ENCODE data around the gene STX11. TPM values are rescaled to one million over a fixed set of nuclear protein-coding genes. Genes with fewer than 3 reads are reported as not detected.

The STX11 gene
- total RNA-seq, 4 donors from 2014 or later = 9.3 to 15.4 (median 11.2) TPM

DNA sequence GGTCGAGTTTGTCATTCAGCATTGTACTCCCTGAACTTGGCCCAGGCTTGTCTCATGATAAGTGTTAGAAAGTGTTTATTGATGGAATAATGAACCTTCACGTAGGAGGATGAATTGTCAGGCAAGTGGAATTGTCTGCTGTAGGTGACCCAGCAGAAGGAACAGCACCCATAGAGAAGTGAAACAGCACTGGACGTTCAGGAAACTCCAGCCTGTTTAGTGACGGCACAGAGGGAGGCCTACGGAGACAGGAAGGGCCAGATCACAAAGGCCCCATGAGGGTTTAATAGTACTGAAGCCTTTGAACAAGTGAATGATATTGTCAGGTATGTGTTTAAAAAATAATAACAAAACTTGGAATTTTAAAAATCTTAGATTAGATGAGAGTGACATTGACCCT, 2.9 kb downstream of the STX11 start:
- no peaks in the 10 kb centered on the region for H3K9me3 ChIP-seq
- H3K27ac ChIP-seq = no peak overlapping the region
- no peak for TF ChIP-seq POLR2A (IDR thresholded peaks at IDR 0.05)
- TF ChIP-seq, protein P1, sequence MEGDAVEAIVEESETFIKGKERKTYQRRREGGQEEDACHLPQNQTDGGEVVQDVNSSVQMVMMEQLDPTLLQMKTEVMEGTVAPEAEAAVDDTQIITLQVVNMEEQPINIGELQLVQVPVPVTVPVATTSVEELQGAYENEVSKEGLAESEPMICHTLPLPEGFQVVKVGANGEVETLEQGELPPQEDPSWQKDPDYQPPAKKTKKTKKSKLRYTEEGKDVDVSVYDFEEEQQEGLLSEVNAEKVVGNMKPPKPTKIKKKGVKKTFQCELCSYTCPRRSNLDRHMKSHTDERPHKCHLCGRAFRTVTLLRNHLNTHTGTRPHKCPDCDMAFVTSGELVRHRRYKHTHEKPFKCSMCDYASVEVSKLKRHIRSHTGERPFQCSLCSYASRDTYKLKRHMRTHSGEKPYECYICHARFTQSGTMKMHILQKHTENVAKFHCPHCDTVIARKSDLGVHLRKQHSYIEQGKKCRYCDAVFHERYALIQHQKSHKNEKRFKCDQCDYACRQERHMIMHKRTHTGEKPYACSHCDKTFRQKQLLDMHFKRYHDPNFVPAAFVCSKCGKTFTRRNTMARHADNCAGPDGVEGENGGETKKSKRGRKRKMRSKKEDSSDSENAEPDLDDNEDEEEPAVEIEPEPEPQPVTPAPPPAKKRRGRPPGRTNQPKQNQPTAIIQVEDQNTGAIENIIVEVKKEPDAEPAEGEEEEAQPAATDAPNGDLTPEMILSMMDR (IDR thresholded peaks at IDR 0.05) = no peak
- no peaks in the 10 kb centered on the region for H3K36me3 ChIP-seq
- intact Hi-C loops (cut with DNase I) = no loop called here
- no peak for DNase-seq
- H3K27me3 ChIP-seq = no peaks in the 10 kb centered on the region
- peaks cover under 1 to 37% (median 12%) of the 10 kb centered on the region in 3 donors for H3K4me1 ChIP-seq
- H3K4me3 ChIP-seq = no peak overlapping the region
- WGBS, 2 donors = 75 to 77% methylated on average over 5 of the region's 5 CpGs

DNA sequence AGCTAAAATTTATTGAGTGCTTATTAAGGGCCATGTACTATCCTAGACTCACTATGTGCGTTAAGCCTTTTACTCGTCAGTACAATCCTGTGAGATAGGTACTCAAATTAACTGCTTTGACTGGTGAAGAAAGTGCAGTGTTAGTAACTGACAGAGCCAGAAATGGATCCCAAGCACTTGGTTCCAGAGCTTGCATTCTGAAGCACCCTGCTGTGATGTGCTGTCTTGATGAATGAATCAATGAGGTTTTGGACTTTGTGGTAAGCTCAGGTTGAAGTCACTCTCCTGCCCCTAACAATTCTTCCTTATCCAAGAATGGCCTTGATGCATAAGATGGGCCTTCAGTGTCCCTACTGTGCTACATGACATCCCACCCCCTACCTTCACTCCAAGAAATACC, 3.7 kb downstream of the STX11 start:
- Histone ChIP-seq H3K27me3 (no peaks in the 10 kb centered on the region), H3K9me3 (no peaks in the 10 kb centered on the region), H3K4me3 (no peak overlapping the region), H3K27ac (no peak overlapping the region), H3K4me1 (peaks cover 4 to 43% (median 15%) of the 10 kb centered on the region in 3 donors), H3K36me3 (no peaks in the 10 kb centered on the region)
- WGBS, 2 donors = 95 to 97% methylated on average over 2 of the region's 2 CpGs
- DNase-seq = no peak
- TF ChIP-seq, protein P1 (IDR thresholded peaks at IDR 0.05) = no peak
- TF ChIP-seq POLR2A (IDR thresholded peaks at IDR 0.05) = no peak
- intact Hi-C loops (cut with DNase I) = no loop called here

DNA sequence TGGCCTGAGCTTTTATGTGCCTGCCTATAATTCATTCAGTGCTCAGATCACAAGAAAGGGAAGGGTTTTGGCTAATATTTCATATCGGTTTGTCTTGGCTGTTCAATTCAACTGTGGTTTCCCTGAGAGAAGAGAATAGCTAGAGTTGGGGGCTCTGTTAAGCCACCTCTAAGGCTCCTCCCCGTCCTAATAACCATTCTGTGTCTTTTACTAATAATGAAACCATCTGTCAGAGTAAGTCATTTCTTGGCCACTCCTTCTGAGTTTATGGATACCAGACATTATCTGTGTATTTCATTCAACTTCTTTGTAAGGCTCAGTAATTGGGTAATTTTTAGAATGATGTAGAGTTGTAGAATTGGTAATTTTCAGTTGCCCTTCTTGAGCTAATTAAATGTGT, 5.2 kb downstream of the STX11 start:
- Histone ChIP-seq H3K27me3 (no peaks in the 10 kb centered on the region), H3K27ac (no peak overlapping the region), H3K36me3 (no peaks in the 10 kb centered on the region), H3K4me1 (peaks cover 4 to 35% (median 15%) of the 10 kb centered on the region in 3 donors), H3K9me3 (no peaks in the 10 kb centered on the region), H3K4me3 (no peak overlapping the region)
- no peak for DNase-seq
- TF ChIP-seq, protein P1 (IDR thresholded peaks at IDR 0.05) = no peak
- no peak for TF ChIP-seq POLR2A (IDR thresholded peaks at IDR 0.05)
- WGBS, 2 donors = 59 to 61% methylated on average over 2 of the region's 2 CpGs
- intact Hi-C loops (cut with DNase I) = no loop called here

DNA sequence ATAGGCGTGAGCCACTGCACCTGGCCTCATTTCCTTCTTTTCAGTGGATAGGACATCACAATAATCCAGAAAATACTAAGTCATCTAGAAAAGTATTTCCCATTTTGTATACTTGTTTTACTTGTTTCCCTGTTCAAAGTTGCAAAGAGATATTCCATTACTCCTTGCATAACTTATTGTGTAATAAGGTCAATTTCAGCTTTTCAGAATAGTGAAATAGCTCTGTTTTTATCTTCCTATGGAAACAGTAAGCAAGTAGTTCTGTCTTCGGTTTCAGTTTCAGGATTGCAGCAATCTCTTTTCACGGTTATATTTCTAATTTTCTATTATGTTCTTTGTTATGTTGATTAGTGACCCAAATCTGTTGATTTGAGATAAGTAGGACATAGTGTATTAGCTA, 6.0 kb downstream of the STX11 start:
- Histone ChIP-seq H3K4me1 (peaks cover 4 to 27% (median 15%) of the 10 kb centered on the region in 3 donors), H3K27ac (peak overlapping the region in 2 of 4 donors; percentile 33 to 69), H3K36me3 (no peaks in the 10 kb centered on the region), H3K9me3 (no peaks in the 10 kb centered on the region), H3K27me3 (no peaks in the 10 kb centered on the region), H3K4me3 (no peak overlapping the region)
- DNase-seq = no peak
- WGBS, 2 donors = 54 to 55% methylated on average over 3 of the region's 3 CpGs
- intact Hi-C loops (cut with DNase I) = no loop called here
- TF ChIP-seq, protein P1 (IDR thresholded peaks at IDR 0.05) = no peak
- no peak for TF ChIP-seq POLR2A (IDR thresholded peaks at IDR 0.05)

DNA sequence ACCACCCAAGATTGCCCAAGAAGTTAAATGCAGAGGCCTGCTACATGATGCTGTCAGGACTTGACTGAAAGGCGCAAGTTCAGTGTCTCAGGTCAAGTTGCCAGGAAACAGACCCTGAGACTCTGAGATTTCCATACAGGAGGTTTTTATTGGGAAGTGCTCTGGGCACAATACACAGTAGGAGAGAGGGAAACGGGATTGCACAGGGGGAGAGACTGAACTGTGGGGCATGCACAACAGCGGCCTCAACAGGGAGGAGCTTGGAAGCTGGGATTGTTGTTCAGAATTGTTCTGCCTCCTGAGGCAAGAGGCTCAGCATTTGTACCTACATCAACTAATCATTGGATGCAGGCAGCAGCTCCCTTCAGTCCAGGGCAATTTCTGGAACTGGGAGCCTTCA, 6.7 kb downstream of the STX11 start:
- peaks cover 4 to 20% (median 12%) of the 10 kb centered on the region in 3 donors for H3K4me1 ChIP-seq
- WGBS, 2 donors = 84 to 87% methylated on average over 3 of the region's 3 CpGs

More for the DNA sequence above, 6.7 kb downstream of the STX11 start:
- Histone ChIP-seq H3K27me3 (no peaks in the 10 kb centered on the region), H3K27ac (no peak overlapping the region), H3K4me3 (no peak overlapping the region), H3K9me3 (no peaks in the 10 kb centered on the region), H3K36me3 (no peaks in the 10 kb centered on the region)
- intact Hi-C loops (cut with DNase I) = no loop called here
- no peak for DNase-seq
- no peak for TF ChIP-seq POLR2A (IDR thresholded peaks at IDR 0.05)
- TF ChIP-seq, protein P1 (IDR thresholded peaks at IDR 0.05) = no peak
